GM08714 (cell line): ENCODE data around the gene SYT6.

ENCODE experiments used
- H3K4me3 ChIP-seq: fragments of 200-500 bp; sonication (Bioruptor generic); 2 replicates; pipeline ENCODE4 v1.5.1; 2014; ENCODE audit warnings: mild to moderate bottlenecking, low read length, inconsistent platforms
- ZNF274 ChIP-seq: IDR thresholded peaks from 2 replicates; pipeline ENCODE4 v1.6.1; 2012; ENCODE audit warnings: mild to moderate bottlenecking, low read depth, low read length

The SYT6 gene

DNA sequence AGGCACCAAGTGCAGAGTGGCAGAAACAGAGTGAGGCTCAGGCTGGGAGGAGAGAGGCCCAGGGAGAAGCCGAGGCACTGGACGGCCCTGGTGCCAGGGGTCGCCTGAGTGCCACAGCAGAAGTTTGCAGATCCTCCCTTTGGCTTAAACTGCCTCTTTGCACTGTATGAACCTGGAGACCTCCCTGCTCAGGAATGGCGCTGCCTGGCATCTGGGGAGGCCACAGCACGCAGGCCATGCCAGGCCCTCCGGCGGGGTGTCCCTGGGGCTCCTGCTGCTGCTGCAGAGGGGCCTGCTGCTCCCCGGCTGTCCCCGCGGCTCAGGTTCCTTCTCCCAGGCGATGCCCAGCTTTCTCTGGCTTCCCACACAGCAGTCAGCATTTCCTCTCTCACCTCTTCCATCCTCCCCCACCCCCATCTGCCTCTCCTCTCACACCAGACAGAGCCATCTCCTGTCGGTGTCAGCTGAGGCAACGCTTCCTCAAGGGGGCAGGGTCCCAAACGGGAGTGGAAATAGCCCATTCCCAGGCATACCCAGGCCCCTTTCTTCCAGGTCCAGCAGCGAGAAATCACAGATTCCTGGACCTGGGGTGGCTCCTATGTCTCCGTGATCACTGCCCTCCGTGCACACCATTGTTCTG lies 35.2 kb downstream of the SYT6 start:
- no peak overlapping the region for H3K4me3 ChIP-seq
- TF ChIP-seq ZNF274: no peak

DNA sequence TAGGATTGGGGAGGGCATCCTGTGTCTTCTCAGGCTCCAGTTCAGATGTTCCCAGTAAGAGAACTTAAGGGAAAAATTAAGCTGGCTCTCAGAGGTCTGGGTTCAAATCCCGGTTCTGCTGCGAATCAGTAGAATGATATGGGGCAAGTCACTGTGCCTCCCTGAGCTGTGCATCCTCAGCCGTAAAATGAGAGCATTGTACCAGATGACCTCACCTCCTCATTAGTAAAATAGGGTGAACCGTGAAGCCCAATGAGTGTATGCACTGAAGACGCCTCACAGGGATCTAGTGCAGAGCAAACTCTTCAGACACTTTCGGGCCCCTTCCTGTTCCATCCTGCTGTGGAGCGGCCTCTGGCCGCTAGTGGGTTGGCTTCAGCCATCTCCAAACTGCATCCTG lies 36.0 kb downstream of the SYT6 start:
- no peak for TF ChIP-seq ZNF274
- no peak overlapping the region for H3K4me3 ChIP-seq

GRCh38 chr1:114116086-114116485 lies 37.6 kb downstream of the SYT6 start:
- no peak for TF ChIP-seq ZNF274
- H3K4me3 ChIP-seq: no peak overlapping the region

GRCh38 chr1:114114185-114115094 lies 39.2 kb downstream of the SYT6 start:
- TF ChIP-seq ZNF274: no peak
- no peak overlapping the region for H3K4me3 ChIP-seq

- TF ChIP-seq ZNF274: no peak
- H3K4me3 ChIP-seq: no peak overlapping the region
Observed at GRCh38 chr1:114113411-114114184, 40.1 kb downstream of the SYT6 start.

GRCh38 chr1:114112775-114113174 lies 40.9 kb downstream of the SYT6 start:
- no peak overlapping the region for H3K4me3 ChIP-seq

GRCh38 chr1:114111731-114112641 lies 41.7 kb downstream of the SYT6 start:
- no peak overlapping the region for H3K4me3 ChIP-seq
- TF ChIP-seq ZNF274: no peak

More at GRCh38 chr1:114112775-114113174, 40.9 kb downstream of the SYT6 start:
- TF ChIP-seq ZNF274: no peak

DNA sequence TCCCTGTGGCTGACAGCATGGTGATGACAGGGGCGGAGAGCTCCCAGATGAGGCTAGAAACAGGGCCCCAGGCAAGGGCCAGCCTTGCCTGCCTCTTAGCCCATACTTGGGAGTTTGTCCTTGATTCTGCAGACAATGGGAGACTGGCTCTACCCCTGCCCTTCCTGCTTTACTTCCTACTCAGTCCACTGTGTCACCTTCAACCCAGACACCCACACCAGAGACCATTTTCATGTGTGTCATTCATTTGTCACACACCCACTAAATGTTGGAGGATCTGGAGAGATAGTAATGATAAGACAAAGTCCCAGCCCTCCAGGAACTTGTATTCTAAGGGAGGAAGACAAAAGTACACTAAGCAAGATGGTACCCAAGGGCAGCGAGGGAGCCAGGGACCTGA lies 43.7 kb downstream of the SYT6 start:
- H3K4me3 ChIP-seq: no peak overlapping the region
- TF ChIP-seq ZNF274: no peak

DNA sequence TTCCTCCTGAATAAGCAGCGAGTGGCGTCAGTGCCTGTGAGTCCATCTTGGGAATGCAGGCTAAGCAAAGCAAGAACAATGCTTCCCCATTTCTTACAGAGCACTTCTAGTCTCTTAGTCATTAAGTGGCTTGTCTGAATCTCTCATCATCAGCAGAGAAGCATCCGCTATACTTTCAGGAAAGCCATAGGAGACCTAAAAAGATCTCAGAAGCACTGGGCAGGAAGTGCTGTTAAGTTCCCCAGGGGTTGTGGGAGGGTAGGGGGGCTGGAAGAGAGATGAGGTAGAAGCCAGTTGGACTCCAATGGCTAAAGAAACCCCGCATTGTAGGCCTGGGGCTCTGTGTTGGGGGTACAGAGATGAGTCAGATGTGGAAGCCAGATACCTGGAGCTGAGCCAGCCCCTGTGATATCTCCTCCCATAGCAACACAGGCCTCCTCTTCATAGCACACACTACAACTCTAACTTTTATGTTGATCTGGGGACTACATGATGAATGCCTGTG lies 44.9 kb downstream of the SYT6 start:
- TF ChIP-seq ZNF274: no peak
- H3K4me3 ChIP-seq: no peak overlapping the region

GRCh38 chr1:114107474-114108435 lies 45.9 kb downstream of the SYT6 start:
- H3K4me3 ChIP-seq: no peak overlapping the region
- TF ChIP-seq ZNF274: no peak

DNA sequence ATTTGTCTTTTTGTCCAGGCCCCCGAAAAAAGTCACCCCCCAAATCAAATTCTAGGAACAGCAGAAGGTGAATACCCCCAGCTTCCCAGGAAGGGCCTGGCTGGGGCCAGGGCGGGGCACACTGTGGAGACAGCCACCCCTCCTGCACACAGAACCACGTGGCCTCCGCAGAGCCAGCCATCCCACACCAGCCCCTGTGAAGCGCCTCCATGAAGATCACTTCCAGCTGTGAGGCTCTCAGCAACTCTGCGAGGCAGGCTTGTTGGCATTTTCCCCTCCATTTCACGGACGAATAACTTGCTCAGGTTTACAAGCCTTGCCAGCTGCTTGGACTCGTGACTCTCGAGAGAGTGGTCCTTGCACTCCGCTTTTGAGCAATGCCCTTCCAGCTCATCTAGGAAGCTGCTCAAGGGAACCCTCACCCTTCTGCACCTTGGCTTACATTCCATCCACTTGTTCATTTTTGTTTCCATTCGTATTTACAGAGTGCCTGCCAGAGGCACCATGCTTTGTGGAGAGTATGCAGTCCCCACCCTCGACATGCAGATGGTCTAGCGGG lies 48.2 kb downstream of the SYT6 start:
- no peak overlapping the region for H3K4me3 ChIP-seq
- no peak for TF ChIP-seq ZNF274

DNA sequence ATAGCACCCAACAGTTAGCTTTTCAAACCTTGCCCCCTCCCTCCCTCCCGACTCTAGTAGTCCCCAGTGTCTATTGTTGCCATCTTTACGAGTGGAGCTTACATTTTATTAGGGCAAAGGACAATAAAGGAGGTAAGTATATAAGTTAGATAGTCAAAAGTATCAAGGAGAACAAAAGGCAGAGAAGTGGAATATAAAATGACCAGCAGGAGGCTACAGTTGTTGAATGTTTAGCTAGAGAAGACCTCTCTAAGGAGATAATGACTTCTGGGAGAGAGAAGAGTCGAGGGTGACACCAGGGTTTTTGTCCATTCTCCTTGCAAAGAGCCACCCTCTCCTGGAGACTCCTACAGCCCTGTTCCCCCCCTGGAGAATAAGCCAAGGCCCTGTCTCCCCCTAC lies 48.7 kb downstream of the SYT6 start:
- no peak overlapping the region for H3K4me3 ChIP-seq
- TF ChIP-seq ZNF274: no peak
